Upper lobe of left lung (tissue), 4 donors: ENCODE data around the gene EHMT1.

Experiments used
- EP300 ChIP-seq, 4 donors: sonication (generic); formaldehyde crosslinking; IDR thresholded peaks; one replicate each; pipeline ENCODE4 v1.5.1; 2017; ENCODE audit warnings: antibody characterized with exemption in 4 of 4, control low read depth in 2 of 4
- POLR2A ChIP-seq, 4 donors: fragments of 450-650 bp; IDR thresholded peaks; one replicate each; pipeline ENCODE4 v1.5.1; 2016 to 2017; ENCODE audit warnings: antibody characterized with exemption in 4 of 4, mild to moderate bottlenecking in 2 of 4
- POLR2AphosphoS5 ChIP-seq, 2 donors: sonication (generic); formaldehyde crosslinking; IDR thresholded peaks; one replicate each; pipeline ENCODE4 v1.5.1; 2017; ENCODE audit warnings: antibody characterized with exemption in 2 of 2
- TF ChIP-seq, protein P1 (sequence below), 6 experiments: fragments of 450-650 bp in 4 of 6; fragments of 200-600 bp in 2 of 6; sonication (generic) in 2 of 6; IDR thresholded peaks; one replicate each; pipeline ENCODE4 v1.5.1; 2016 to 2019; ENCODE audit warnings: antibody characterized with exemption in 6 of 6

DNA sequence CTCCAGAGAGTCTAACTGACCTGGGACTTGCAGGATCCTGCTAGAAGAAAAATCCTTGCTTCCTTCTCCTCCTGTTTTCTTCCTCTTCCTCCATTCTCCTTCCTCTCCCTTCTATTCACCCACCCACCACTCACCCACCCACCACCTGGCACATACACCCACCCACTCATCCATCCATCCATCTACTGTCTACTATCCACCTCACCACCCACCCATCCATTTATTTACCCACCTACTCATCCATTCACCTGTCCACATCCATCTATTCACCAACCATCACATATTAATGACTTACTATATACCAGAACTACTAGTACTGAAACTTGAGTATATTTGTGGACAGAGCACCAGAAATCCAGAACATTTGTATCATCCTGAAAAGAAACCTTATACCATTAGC, 49.4 kb downstream of the EHMT1 start:
- TF ChIP-seq EP300 (IDR thresholded peaks at IDR 0.05) = no peak
- no peak for TF ChIP-seq POLR2A (IDR thresholded peaks at IDR 0.05)
- TF ChIP-seq, protein P1, sequence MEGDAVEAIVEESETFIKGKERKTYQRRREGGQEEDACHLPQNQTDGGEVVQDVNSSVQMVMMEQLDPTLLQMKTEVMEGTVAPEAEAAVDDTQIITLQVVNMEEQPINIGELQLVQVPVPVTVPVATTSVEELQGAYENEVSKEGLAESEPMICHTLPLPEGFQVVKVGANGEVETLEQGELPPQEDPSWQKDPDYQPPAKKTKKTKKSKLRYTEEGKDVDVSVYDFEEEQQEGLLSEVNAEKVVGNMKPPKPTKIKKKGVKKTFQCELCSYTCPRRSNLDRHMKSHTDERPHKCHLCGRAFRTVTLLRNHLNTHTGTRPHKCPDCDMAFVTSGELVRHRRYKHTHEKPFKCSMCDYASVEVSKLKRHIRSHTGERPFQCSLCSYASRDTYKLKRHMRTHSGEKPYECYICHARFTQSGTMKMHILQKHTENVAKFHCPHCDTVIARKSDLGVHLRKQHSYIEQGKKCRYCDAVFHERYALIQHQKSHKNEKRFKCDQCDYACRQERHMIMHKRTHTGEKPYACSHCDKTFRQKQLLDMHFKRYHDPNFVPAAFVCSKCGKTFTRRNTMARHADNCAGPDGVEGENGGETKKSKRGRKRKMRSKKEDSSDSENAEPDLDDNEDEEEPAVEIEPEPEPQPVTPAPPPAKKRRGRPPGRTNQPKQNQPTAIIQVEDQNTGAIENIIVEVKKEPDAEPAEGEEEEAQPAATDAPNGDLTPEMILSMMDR (IDR thresholded peaks at IDR 0.05) = no peak
- TF ChIP-seq POLR2AphosphoS5 (IDR thresholded peaks at IDR 0.05) = no peak
